Stimulated activated CD8-positive, alpha-beta memory T cell treated with anti-CD3 and anti-CD28 coated beads, Interleukin-15, amount 100 ng/mL, for 24 hours (primary cell): ENCODE measurements around the gene PI4KA.
"Not testable (repeated sequence)": the region's sequence is repeated elsewhere in the genome, so short reads cannot be mapped to it uniquely, and the experiment has no call there.

ENCODE experiments used
- DNase-seq: peaks from one replicate; pipeline ENCODE4 v3.0.0-alpha.2; 2020; ENCODE audit warnings: low read depth

Gene PI4KA

GRCh38 chr22:20721409-20722218 is 137.0 kb downstream of the PI4KA start:
- no peak for DNase-seq

- no peak for DNase-seq
These were observed 137.8 kb downstream of the PI4KA start for GRCh38 chr22:20720692-20721408.

DNA sequence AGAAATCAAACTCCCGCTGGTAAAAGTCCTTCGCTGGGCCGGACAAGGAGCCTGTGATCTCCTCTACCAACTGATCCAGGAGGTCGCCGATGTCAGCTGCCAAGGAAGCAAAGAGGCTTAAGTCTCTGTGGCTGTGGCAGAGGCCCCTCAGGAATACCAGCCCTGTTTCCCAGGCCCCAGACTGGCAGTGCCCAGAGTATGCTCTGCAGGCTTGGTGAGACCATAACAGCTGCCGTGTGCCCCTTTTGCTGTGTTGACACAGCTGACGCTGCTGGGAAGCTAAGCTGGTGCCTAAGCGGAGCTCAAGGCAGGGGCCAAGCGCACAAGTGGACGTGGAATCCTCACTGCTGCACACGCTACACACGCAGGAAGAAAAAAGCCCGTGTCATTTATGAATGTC is 139.9 kb downstream of the PI4KA start:
- not testable (repeated sequence) for DNase-seq

GRCh38 chr22:20717981-20718380 is 140.6 kb downstream of the PI4KA start:
- not testable (repeated sequence) for DNase-seq

- DNase-seq: not testable (repeated sequence)
These were observed 141.3 kb downstream of the PI4KA start for GRCh38 chr22:20717213-20717866.

DNA sequence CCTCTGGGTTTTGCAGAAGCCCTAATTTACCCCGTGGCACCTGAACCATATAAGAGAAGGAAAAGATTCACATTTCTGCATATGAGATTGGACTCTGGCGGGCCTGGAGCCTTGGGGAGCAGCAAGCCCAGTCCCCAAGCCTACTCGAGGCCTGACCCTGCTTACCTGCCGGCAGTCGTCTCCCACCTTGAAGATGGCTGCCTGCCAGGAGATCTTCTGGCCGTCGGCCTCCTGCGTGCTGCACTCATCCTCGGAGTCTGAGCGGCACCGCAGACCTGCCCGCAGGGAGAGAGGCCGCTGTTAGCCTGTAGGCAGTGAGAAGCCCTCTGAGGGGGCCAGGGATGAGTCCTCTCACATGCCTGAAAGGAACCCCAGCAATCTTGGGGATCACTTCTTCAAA is 145.5 kb downstream of the PI4KA start:
- not testable (repeated sequence) for DNase-seq

DNA sequence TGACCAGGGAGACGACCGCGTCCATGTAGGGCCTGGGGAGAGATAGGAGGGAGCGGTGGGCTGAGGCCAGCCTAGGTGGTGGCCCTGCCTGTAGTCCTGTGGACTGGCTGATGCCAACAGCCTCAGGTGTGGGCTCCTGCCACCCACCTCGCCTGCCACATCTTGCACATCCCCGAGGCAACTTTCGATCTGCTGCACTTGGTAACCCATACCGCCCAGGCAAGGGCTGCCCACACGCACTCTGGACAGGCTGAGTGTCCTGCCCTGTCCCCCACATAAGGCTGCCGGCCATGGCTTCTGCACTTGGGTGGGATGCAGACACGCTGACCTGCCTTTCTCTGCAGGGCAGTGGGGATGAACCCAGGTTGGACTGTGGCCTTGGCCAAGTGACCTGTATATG is 148.6 kb downstream of the PI4KA start:
- DNase-seq: not testable (repeated sequence)

GRCh38 chr22:20707549-20708118 is 151.0 kb downstream of the PI4KA start:
- not testable (repeated sequence) for DNase-seq

DNA sequence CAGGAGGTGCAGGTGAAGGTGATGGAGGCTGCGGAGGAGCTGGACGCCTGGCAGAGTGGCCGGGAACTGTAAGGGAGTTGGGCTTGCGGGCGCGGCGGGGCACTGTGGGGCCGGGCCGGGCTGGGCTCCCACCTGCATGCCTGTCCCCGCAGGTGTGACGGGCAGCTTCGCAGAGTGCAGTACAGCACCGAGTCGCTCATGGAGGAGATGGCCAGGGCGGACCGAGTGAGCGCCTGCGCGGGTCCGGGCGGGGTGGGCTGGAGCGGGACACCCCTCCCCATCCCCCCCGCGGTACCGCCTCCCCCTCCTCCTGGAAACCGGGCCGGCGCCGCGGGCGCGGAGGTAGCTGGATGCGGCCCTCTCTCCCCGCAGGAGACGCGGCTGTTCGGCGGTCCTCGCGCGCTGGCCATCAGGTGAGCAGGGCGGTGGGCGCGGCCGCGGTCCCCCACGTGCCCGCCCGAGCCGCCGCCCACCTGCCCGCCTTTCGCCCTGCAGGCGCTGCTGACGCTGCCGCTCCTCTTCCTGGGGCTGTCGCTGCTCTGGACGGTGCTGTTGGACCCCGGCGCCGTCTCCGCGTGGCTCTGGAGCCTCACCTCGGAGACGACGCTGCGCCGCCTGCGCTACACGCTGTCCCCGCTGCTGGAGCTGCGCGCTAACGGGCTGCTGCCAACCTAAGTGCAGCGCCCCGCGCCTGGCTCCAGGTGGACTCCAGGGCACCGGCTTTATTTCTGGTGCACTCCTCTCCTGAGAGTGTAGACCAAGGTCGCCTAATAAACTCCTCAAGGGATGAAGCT is 154.6 kb downstream of the PI4KA start:
- DNase-seq: not testable (repeated sequence)

- DNase-seq: not testable (repeated sequence)
These were observed 155.2 kb downstream of the PI4KA start for GRCh38 chr22:20703414-20703806.

GRCh38 chr22:20702546-20703413 is 155.8 kb downstream of the PI4KA start:
- peak; percentile 99 for DNase-seq

DNA sequence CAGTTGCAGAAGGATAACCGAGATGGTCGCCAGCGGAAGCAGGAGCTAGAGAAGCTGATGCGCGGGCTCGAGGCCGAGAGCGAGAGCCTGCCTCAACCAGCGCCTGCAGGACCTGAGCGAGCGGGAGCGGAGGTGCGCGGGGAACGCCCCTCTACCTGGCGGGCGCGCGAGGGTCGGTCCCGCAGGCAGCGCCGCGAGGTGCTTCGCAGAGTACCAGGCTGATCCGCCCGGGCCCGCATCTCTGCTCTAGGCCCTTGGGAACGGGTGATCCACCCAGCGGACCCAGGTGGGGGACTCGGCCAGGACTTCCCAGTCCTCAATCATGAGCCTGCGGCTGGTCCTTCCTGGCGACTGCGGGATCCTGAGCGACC is 156.5 kb downstream of the PI4KA start:
- DNase-seq: not testable (repeated sequence)

GRCh38 chr22:20701680-20702136 is 156.9 kb downstream of the PI4KA start:
- DNase-seq: not testable (repeated sequence)

DNA sequence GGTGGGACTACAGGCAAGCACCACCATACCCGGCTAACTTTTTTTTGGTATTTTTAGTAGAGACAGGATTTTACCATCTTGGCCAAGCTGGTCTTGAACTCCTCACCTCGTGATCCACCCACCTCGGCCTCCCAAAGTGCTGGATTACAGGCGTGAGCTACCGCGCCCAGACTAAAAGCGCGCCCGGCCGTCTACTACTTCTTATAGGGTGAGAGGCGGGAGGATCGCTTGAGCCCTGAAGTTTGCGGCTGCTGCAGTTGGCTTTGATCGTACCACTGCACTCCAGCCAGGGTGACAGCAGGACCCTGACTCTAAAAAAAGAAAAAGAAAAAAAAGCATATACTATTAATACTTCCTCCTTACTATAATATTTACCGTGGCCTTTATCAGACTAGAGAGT is 158.3 kb downstream of the PI4KA start:
- DNase-seq: not testable (repeated sequence)

DNA sequence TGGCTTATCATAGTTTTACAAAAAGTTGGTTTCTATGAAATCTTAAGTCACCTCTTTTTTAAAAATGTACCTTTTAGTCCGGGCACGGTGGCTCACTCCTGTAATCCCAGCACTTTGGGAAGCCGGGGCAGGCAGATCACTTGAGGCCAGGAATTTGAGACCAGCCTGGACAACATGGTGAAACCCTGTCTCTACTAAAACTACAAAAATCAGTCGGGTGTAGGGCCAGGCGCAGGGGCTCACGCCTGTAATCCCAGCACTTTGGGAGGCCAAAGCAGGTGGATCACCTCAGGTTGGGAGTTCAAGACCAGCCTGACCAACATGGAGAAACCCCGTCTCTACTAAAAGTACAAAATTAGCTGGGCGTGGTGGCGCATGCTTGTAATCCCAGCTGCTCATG is 158.8 kb downstream of the PI4KA start:
- DNase-seq: not testable (repeated sequence)

- peak; percentile 31 for DNase-seq
These were observed 161.0 kb downstream of the PI4KA start for GRCh38 chr22:20697481-20698113.

DNA sequence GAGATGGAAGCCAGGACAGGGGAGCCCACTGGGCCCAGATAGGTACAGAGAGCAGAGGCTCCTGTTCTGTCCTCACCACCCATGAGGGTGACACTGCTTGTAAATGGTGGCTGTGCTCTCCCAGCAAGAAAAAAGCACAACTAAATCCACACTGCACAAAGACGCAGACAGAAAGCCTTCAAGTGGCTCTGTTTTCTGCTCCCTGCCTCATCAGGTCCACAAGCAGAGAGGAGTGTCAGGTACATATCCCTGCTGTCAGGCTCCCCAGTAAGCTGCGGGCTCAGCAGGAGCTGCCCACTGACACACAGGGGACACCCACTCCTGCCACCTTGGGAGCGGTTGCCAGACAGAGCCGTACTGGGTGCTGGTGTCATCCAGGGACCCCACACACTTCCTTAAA is 162.6 kb downstream of the PI4KA start:
- not testable (repeated sequence) for DNase-seq

- not testable (repeated sequence) for DNase-seq
These were observed 163.4 kb downstream of the PI4KA start for GRCh38 chr22:20695205-20695604.

DNA sequence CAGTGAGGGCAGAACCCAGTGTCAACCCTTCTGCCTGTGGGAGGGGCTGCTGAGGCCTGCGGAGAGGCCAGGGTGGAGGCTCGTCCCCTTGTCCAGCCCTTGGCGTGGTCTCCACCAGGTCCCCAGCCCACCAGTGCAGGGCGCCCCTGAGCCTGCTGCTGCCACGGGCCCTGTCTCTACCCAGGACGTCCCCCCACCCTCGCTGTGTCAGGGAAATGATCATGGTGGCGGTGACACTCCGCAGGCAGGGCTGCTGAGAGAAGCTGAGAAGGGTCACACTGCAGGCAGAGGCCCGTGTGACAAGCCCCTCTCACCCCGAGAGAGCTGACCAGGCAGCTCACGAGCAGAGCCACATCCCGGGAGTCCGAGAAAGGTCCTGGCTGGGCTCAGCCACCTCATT is 164.4 kb downstream of the PI4KA start:
- DNase-seq: not testable (repeated sequence)

DNA sequence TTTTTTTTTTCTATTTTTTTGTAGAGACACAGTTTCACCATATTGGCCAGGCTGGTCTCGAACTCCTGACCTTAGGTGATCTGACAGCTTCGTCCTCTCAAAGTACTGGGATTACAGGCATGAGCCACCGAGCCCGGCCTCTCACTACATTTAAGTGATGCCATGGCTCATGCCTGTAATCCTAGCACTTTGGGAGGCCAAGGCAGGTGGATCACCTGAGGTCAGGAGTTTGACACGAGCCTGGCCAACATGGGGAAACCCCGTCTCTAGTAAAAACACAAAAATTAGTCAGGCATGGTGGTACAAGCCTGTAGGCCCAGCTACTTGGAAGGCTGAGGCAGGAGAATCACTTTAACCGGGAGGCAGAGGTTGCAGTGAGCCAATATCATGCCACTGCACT is 165.7 kb downstream of the PI4KA start:
- not testable (repeated sequence) for DNase-seq
